HepG2 (cell line): Measurements from ENCODE around the gene ANKRD6. TPM values are rescaled to one million over a fixed set of nuclear protein-coding genes. Genes with fewer than 3 reads are reported as not detected.

Source experiments
- ATAC-seq: fragments of 200-7000 bp; cut with Tn5 transposase; 3 replicates; pipeline ENCODE4 v1.9.1; 2020; ENCODE audit warnings: mild to moderate bottlenecking, moderate library complexity
- BruUV-seq: library from RNA; stranded (reverse); fragments of 400-500 nt; replicated peaks from 2 replicates; lab custom pipeline; 2021; lab: Mats Ljungman, UMichigan
- CTCF ChIA-PET: fragments of 300-600 bp; formaldehyde crosslinking; extraction: SDS; loops from one replicate; lab custom pipeline; 2021; ENCODE audit warnings: low total read pairs, inconsistent platforms, low intra/inter-chr PET ratio; lab: Yijun Ruan, JAX
- POLR2A ChIA-PET: fragments of 350-600 bp; sonication (Branson Sonifier 250); formaldehyde crosslinking; loops from one replicate; lab custom pipeline; 2020; ENCODE audit warnings: antibody characterized with exemption, inconsistent platforms; lab: Yijun Ruan, JAX
- DNase-seq: peaks from one replicate; pipeline ENCODE4 v3.0.0-alpha.2; 2015; ENCODE audit warnings: low spot score
- FAIRE-seq: peaks from 3 replicates; lab custom pipeline; 2011; peaks lifted over from hg19 to GRCh38; lab: Jason Lieb, UNC
- H2AFZ ChIP-seq: one replicate; pipeline ENCODE4 v1.6.1; 2011; ENCODE audit warnings: low read length, inconsistent platforms
- H3K27ac ChIP-seq: fragments of 300-600 bp; 3 replicates; pipeline ENCODE4 v1.8.0; 2011; ENCODE audit warnings: mixed run types, mild to moderate bottlenecking, mixed read lengths, low read length, inconsistent platforms; ENCODE audit not compliant: insufficient read depth; ENCODE audit errors: extremely low read length
- H3K27me3 ChIP-seq, 2 experiments: fragments of 200-600 bp in 1 of 2; 2 replicates in 1 of 2; 3 replicates in 1 of 2; pipeline versions ENCODE4 v1.6.0 to v1.8.0; 2011; ENCODE audit warnings: low read length in 2 of 2, mild to moderate bottlenecking in 2 of 2, moderate library complexity in 2 of 2, inconsistent platforms in 1 of 2; ENCODE audit not compliant: insufficient read depth in 2 of 2, control insufficient read depth in 1 of 2
- H3K36me3 ChIP-seq, 2 experiments: fragments of 200-600 bp in 1 of 2; replicated peaks in 1 of 2; 2 replicates in 1 of 2; 3 replicates in 1 of 2; pipeline versions ENCODE4 v1.5.1 to v1.8.0; 2011; ENCODE audit warnings: low read length in 2 of 2, inconsistent platforms in 1 of 2; ENCODE audit not compliant: insufficient read depth in 2 of 2, control insufficient read depth in 1 of 2
- H3K4me1 ChIP-seq: 2 replicates; pipeline ENCODE4 v1.5.1; 2012; ENCODE audit warnings: low read length, inconsistent platforms; ENCODE audit not compliant: insufficient read depth
- H3K4me2 ChIP-seq: 2 replicates; pipeline ENCODE4 v1.6.0; 2011; ENCODE audit warnings: low read depth, low read length, inconsistent platforms
- H3K4me3 ChIP-seq, 3 experiments: fragments of 200-600 bp in 1 of 3; sonication (generic), shearing (Covaris generic) in 1 of 3; replicated peaks in 1 of 3; 2 replicates each; pipeline ENCODE4 v1.5.1; 2011 to 2016; ENCODE audit warnings: low read length in 3 of 3, inconsistent platforms in 2 of 3, low read depth in 2 of 3, mild to moderate bottlenecking in 2 of 3, control low read depth in 1 of 3, mixed read lengths in 1 of 3; ENCODE audit not compliant: insufficient read depth in 1 of 3
- H3K79me2 ChIP-seq: one replicate; pipeline ENCODE4 v1.6.1; 2011; ENCODE audit warnings: low read length, inconsistent platforms; ENCODE audit not compliant: insufficient read depth
- H3K9ac ChIP-seq: 2 replicates; pipeline ENCODE4 v1.6.0; 2011; ENCODE audit warnings: mild to moderate bottlenecking, low read depth, low read length, inconsistent platforms; ENCODE audit not compliant: insufficient read depth
- H3K9me3 ChIP-seq: 2 replicates; pipeline ENCODE4 v1.5.1; 2012; ENCODE audit warnings: mild to moderate bottlenecking, low read length
- H4K20me1 ChIP-seq: 2 replicates; pipeline ENCODE4 v1.6.0; 2011; ENCODE audit warnings: inconsistent platforms, mild to moderate bottlenecking, low read length, moderate library complexity; ENCODE audit not compliant: insufficient read depth
- EP300 ChIP-seq, 3 experiments: sonication (generic) in 1 of 3; formaldehyde crosslinking in 1 of 3; IDR thresholded peaks; 2 replicates each; pipeline versions ENCODE4 v1.5.1 to v1.6.1; 2011 to 2020; ENCODE audit warnings: low read depth in 2 of 3, low read length in 2 of 3, borderline replicate concordance in 1 of 3, improper control_type of control experiment in 1 of 3, mild to moderate bottlenecking in 1 of 3, missing genetic modification reagents in 1 of 3, moderate library complexity in 1 of 3
- GABPA ChIP-seq, 2 experiments: IDR thresholded peaks; 2 replicates each; pipeline ENCODE4 v1.6.1; 2011 to 2016; ENCODE audit warnings: low read depth in 2 of 2, low read length in 1 of 2, missing biosample characterization in 1 of 2, missing genetic modification characterization in 1 of 2
- HNF4A ChIP-seq: sonication (generic); formaldehyde crosslinking; IDR thresholded peaks from 2 replicates; pipeline ENCODE4 v1.4.0; 2020; ENCODE audit warnings: missing genetic modification reagents
- MAFF ChIP-seq: IDR thresholded peaks from 2 replicates; pipeline ENCODE4 v1.6.1; 2011; ENCODE audit warnings: low read depth, low read length, improper control_type of control experiment
- NR1H2 ChIP-seq: sonication (generic); formaldehyde crosslinking; IDR thresholded peaks from 2 replicates; pipeline ENCODE4 v1.8.1; 2022; ENCODE audit warnings: low read depth, missing genetic modification reagents, borderline replicate concordance
- REL ChIP-seq: sonication (generic); formaldehyde crosslinking; conservative IDR thresholded peaks from 2 replicates; pipeline ENCODE4 v1.8.0; 2022; ENCODE audit warnings: mild to moderate bottlenecking, missing genetic modification reagents, moderate library complexity
- TBP ChIP-seq: sonication (generic); formaldehyde crosslinking; IDR thresholded peaks from 2 replicates; pipeline ENCODE4 v1.5.0; 2020; ENCODE audit warnings: missing genetic modification reagents
- ZC3H13 ChIP-seq: sonication (generic); formaldehyde crosslinking; IDR thresholded peaks from 2 replicates; pipeline ENCODE4 v1.8.1; 2023; ENCODE audit warnings: mild to moderate bottlenecking, missing genetic modification reagents, moderate library complexity
- ZFYVE20 ChIP-seq: sonication (generic); formaldehyde crosslinking; IDR thresholded peaks from 2 replicates; pipeline ENCODE4 v1.8.0; 2023; ENCODE audit warnings: low read depth, mild to moderate bottlenecking, moderate library complexity, missing genetic modification reagents, borderline replicate concordance
- ZNF10 ChIP-seq: sonication (generic); formaldehyde crosslinking; IDR thresholded peaks from 2 replicates; pipeline ENCODE4 v1.4.0; 2020; ENCODE audit warnings: mild to moderate bottlenecking, low read depth, missing genetic modification reagents, borderline replicate concordance
- ZNF136 ChIP-seq: sonication (generic); formaldehyde crosslinking; IDR thresholded peaks from 2 replicates; pipeline ENCODE4 v1.8.1; 2022; ENCODE audit warnings: low read depth, mild to moderate bottlenecking, moderate library complexity, missing genetic modification reagents
- ZNF790 ChIP-seq: sonication (generic); formaldehyde crosslinking; IDR thresholded peaks from 2 replicates; pipeline ENCODE4 v1.8.0; 2022; ENCODE audit warnings: missing genetic modification reagents, mild to moderate bottlenecking, borderline replicate concordance
- ZSCAN22 ChIP-seq: sonication (generic); formaldehyde crosslinking; IDR thresholded peaks from 2 replicates; pipeline ENCODE4 v1.4.0; 2020; ENCODE audit warnings: mild to moderate bottlenecking, missing genetic modification reagents
- WGBS: methylation state at CpG from one replicate; pipeline ENCODE4 v1.1.6; 2017; ENCODE audit warnings: low lambda C conversion rate; 5-methylcytosine and 5-hydroxymethylcytosine counted together
- in situ Hi-C: cut with HindIII; loops from 2 replicates; pipeline ENCODE4 v1.10.0; 2017; ENCODE audit warnings: low pct_unique_long_range_greater_than_20kb; ENCODE audit not compliant: extremely low pct_ligation_motif_present
- intact Hi-C: fragments of 100-400 bp; cut with micrococcal nuclease; formaldehyde crosslinking; loops from one replicate; pipeline ENCODE4 v1.10.0; 2022; ENCODE audit not compliant: unreplicated experiment
- polyA plus RNA-seq, 8 experiments: library from polyadenylated mRNA; depleted of rRNA in 3 of 8; stranded (reverse) in 7 of 8; unstranded in 1 of 8; fragments of >200 nt; fragmentation: Illumina TruSeq in 4 of 8; extraction: Trizol in 4 of 8; gene quantifications; 2 replicates each; pipeline versions ENCODE4 v1.2.1 to v1.2.3, GENCODE V29; 2011 to 2016; ENCODE audit warnings: low read depth in 4 of 8, missing spikeins in 1 of 8, mixed read lengths in 1 of 8; ENCODE audit not compliant: insufficient read depth in 1 of 8
- total RNA-seq, 5 experiments: library from RNA; depleted of rRNA; stranded (reverse); fragments of >200 nt; fragmentation: Illumina TruSeq; extraction: Trizol; gene quantifications; 2 replicates each; pipeline ENCODE4 v1.2.3, GENCODE V29; 2016; ENCODE audit warnings: low read depth in 1 of 5
- TF ChIP-seq, protein P1 (sequence below): sonication (generic); formaldehyde crosslinking; IDR thresholded peaks from 2 replicates; pipeline ENCODE4 v1.9.0; 2021; ENCODE audit warnings: missing genetic modification reagents, mild to moderate bottlenecking, borderline replicate concordance
- TF ChIP-seq, protein P2 (sequence below): sonication (generic); formaldehyde crosslinking; IDR thresholded peaks from 2 replicates; pipeline ENCODE4 v1.4.0; 2020; ENCODE audit warnings: mild to moderate bottlenecking, missing genetic modification reagents
- TF ChIP-seq, protein P3 (sequence below): IDR thresholded peaks from 2 replicates; pipeline ENCODE4 v1.6.1; 2012; ENCODE audit warnings: inconsistent platforms
- TF ChIP-seq, protein P4 (sequence below): sonication (generic); formaldehyde crosslinking; IDR thresholded peaks from 2 replicates; pipeline ENCODE4 v1.5.0; 2020; ENCODE audit warnings: missing genetic modification reagents

ANKRD6 gene
- total and polyA plus RNA-seq, 2 of the 13 experiments (the other 11 are each of a cell fraction or from before 2014, with no cell fraction given): 0.18 to 0.36 TPM

DNA sequence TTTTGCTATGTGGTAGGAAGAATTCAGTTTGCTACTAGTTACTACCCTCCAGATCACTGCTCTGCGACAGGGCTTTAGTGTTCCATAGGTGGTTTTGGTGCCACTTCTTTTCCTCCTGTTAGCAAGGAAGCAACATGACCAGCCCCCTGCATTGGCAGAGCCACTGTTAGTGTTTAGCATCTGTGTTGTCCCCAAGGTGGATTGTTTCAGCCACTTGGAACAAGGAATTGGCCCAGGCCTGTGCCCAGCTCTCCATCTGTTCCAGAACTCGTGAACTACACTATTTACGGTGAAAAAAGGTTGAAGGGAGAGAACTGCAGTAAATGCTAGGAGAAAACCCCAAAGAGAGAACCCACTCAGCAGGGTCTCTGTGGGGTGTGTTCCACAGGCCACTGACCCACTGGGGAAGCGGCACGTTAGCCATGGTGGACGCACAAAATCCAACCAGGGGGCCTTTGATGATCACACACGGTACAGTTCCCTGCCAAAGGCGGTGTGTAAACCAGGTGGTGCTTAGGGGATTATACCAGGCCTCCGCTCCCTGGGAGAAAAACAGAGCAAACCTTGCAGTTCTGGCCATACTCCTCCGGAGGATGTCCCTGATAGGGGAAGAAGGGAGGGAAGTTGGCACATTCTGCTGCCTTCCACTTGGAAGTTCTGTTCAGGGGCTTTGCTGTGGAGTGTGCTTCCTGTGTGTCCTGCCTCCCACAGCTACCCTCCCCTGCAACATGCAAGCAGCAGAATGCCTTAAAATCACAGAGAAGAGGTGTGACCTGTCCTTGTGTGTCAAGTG, 133.3 kb downstream of the ANKRD6 start:
- H3K4me1 ChIP-seq: peaks cover 42% of the 10 kb centered on the region
- WGBS: 71% methylated on average over 7 of the region's 10 CpGs
- POLR2A ChIA-PET: no interaction called here
- no peaks in the 10 kb centered on the region for H3K9me3 ChIP-seq
- 0 out of 2 replicates have a peak, but pooled peaks cover 2% of the 10 kb centered on the region for H4K20me1 ChIP-seq
- no peak overlapping the region for H3K4me3 ChIP-seq
- ATAC-seq: no peak
- in situ Hi-C loops: no loop called here
- H3K9ac ChIP-seq: no peak overlapping the region
- H2AFZ ChIP-seq: no peak overlapping the region
- CTCF ChIA-PET: no interaction called here
- no peak for DNase-seq
- H3K79me2 ChIP-seq: no peaks in the 10 kb centered on the region
- H3K36me3 ChIP-seq: no peaks in the 10 kb centered on the region
- intact Hi-C loops: no loop called here
- no peak for FAIRE-seq
- H3K27ac ChIP-seq: no peak overlapping the region
- no peak overlapping the region for H3K4me2 ChIP-seq
- no TSS peak for BruUV-seq
- no peak for TF ChIP-seq HNF4A
- no peak for TF ChIP-seq TBP
- TF ChIP-seq EP300 (IDR thresholded peaks at IDR 0.05; ENCODE audit: low read depth in 2 of 2, low read length in 2 of 2): no peak
- no peak for TF ChIP-seq EP300 (CRISPR knock-in tag; IDR thresholded peaks at IDR 0.05; ENCODE audit: borderline replicate concordance)
- no peak for TF ChIP-seq ZC3H13 (CRISPR knock-in tag)
- TF ChIP-seq REL (CRISPR knock-in tag): no peak
- no peak for TF ChIP-seq ZNF10 (CRISPR knock-in tag)
- TF ChIP-seq ZNF136 (CRISPR knock-in tag): no peak
- TF ChIP-seq, protein P1, sequence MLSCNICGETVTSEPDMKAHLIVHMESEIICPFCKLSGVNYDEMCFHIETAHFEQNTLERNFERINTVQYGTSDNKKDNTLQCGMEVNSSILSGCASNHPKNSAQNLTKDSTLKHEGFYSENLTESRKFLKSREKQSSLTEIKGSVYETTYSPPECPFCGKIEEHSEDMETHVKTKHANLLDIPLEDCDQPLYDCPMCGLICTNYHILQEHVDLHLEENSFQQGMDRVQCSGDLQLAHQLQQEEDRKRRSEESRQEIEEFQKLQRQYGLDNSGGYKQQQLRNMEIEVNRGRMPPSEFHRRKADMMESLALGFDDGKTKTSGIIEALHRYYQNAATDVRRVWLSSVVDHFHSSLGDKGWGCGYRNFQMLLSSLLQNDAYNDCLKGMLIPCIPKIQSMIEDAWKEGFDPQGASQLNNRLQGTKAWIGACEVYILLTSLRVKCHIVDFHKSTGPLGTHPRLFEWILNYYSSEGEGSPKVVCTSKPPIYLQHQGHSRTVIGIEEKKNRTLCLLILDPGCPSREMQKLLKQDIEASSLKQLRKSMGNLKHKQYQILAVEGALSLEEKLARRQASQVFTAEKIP (CRISPR knock-in tag): no peak
- TF ChIP-seq, protein P2, sequence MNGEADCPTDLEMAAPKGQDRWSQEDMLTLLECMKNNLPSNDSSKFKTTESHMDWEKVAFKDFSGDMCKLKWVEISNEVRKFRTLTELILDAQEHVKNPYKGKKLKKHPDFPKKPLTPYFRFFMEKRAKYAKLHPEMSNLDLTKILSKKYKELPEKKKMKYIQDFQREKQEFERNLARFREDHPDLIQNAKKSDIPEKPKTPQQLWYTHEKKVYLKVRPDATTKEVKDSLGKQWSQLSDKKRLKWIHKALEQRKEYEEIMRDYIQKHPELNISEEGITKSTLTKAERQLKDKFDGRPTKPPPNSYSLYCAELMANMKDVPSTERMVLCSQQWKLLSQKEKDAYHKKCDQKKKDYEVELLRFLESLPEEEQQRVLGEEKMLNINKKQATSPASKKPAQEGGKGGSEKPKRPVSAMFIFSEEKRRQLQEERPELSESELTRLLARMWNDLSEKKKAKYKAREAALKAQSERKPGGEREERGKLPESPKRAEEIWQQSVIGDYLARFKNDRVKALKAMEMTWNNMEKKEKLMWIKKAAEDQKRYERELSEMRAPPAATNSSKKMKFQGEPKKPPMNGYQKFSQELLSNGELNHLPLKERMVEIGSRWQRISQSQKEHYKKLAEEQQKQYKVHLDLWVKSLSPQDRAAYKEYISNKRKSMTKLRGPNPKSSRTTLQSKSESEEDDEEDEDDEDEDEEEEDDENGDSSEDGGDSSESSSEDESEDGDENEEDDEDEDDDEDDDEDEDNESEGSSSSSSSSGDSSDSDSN: no peak
- TF ChIP-seq ZFYVE20 (CRISPR knock-in tag): no peak
- TF ChIP-seq, protein P3, sequence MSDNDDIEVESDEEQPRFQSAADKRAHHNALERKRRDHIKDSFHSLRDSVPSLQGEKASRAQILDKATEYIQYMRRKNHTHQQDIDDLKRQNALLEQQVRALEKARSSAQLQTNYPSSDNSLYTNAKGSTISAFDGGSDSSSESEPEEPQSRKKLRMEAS: no peak
- TF ChIP-seq ZNF790 (CRISPR knock-in tag): no peak
- no peak for TF ChIP-seq NR1H2
- TF ChIP-seq, protein P4, sequence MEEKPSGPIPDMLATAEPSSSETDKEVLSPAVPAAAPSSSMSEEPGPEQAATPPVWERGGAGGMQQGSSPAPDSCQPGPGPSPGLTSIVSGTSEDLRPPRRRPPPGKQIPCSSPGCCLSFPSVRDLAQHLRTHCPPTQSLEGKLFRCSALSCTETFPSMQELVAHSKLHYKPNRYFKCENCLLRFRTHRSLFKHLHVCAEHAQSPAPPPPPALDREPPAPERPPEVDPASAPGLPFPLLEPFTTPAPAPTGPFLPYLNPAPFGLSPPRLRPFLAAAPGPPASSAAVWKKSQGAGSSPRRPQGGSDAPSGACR (CRISPR knock-in tag): no peak
- no peak for TF ChIP-seq GABPA (IDR thresholded peaks at IDR 0.05; ENCODE audit: low read depth, low read length)
- TF ChIP-seq GABPA (CRISPR knock-in tag; IDR thresholded peaks at IDR 0.05; ENCODE audit: low read depth): no peak
- TF ChIP-seq ZSCAN22: no peak
- TF ChIP-seq MAFF: no peak
- H3K27me3 ChIP-seq: peaks cover 0 to 39% of the 10 kb centered on the region in 2 experiments; a peak in 3 of 5 replicates
